Measurements from ENCODE around the gene AFF2.

DNA sequence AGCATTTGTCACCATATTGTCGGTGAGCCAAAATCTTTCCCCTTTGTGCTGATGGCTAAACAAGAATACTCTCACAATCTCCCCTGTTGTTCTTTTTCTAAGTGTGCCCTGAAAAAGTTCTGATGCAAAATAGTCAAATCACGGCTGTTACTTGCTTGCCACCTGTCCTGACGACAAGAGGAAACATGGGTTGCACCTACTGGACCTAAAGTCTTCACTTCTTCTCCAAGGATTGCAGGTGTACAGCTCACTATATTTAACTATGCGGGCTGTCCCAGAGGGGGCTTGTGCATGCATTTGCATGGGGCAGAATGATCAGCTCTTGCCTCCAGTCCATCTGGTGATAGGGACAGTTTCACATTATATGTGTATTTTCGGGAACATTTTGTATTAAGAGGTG is 21.6 kb downstream of the AFF2 start:
- TF ChIP-seq CTCF (IDR thresholded peaks at IDR 0.05) (no peak), POLR2A (IDR thresholded peaks at IDR 0.05) (no peak)

Measured in testis (tissue), 2 donors.